H9 (cell line): ENCODE data around the gene GSKIP. TPM values are rescaled to one million over a fixed set of nuclear protein-coding genes. Genes with fewer than 3 reads are reported as not detected.

ENCODE experiments used
- DNase-seq: peaks from one replicate; pipeline ENCODE4 v3.0.0-alpha.2; 2017
- H2AFZ ChIP-seq: one replicate; pipeline ENCODE4 v1.6.1; 2013; ENCODE audit warnings: mild to moderate bottlenecking, low read length, control low read depth, moderate library complexity
- H2AK5ac ChIP-seq: 2 replicates; pipeline ENCODE4 v1.6.1; 2013; ENCODE audit warnings: low read length, control low read depth, mixed read lengths; ENCODE audit not compliant: insufficient read length
- H2BK120ac ChIP-seq: one replicate; pipeline ENCODE4 v1.6.1; 2013; ENCODE audit warnings: low read depth, mild to moderate bottlenecking, low read length, control low read depth, inconsistent platforms; ENCODE audit not compliant: poor library complexity, severe bottlenecking
- H2BK12ac ChIP-seq: 2 replicates; pipeline ENCODE4 v1.6.1; 2013; ENCODE audit warnings: low read length, control low read depth, mixed read lengths, low read depth; ENCODE audit not compliant: insufficient read length
- H2BK15ac ChIP-seq: 2 replicates; pipeline ENCODE4 v1.6.1; 2013; ENCODE audit warnings: low read depth, low read length, control low read depth
- H2BK20ac ChIP-seq: one replicate; pipeline ENCODE4 v1.6.1; 2013; ENCODE audit warnings: low read depth, mild to moderate bottlenecking, low read length, control low read depth, inconsistent platforms; ENCODE audit not compliant: poor library complexity, severe bottlenecking
- H2BK5ac ChIP-seq: 2 replicates; pipeline ENCODE4 v1.6.1; 2013; ENCODE audit warnings: low read length, control low read depth, mixed read lengths; ENCODE audit not compliant: insufficient read length
- H3K14ac ChIP-seq: 2 replicates; pipeline ENCODE4 v1.6.1; 2013; ENCODE audit warnings: low read length, control low read depth; ENCODE audit not compliant: insufficient read depth
- H3K18ac ChIP-seq: 2 replicates; pipeline ENCODE4 v1.6.1; 2013; ENCODE audit warnings: low read depth, mild to moderate bottlenecking, mixed read lengths, low read length, control low read depth; ENCODE audit not compliant: insufficient read length
- H3K23ac ChIP-seq: 2 replicates; pipeline ENCODE4 v1.6.1; 2013; ENCODE audit warnings: low read length, control low read depth, mixed read lengths, low read depth; ENCODE audit not compliant: insufficient read length
- H3K23me2 ChIP-seq: 2 replicates; pipeline ENCODE4 v1.6.1; 2013; ENCODE audit warnings: low read depth, mild to moderate bottlenecking, mixed read lengths, low read length, control low read depth; ENCODE audit not compliant: insufficient read length, poor library complexity, severe bottlenecking
- H3K27ac ChIP-seq: 2 replicates; pipeline ENCODE4 v1.5.1; 2013; ENCODE audit warnings: low read length, control low read depth, mixed read lengths, low read depth; ENCODE audit not compliant: insufficient read length
- H3K27me3 ChIP-seq: 2 replicates; pipeline ENCODE4 v1.6.1; 2013; ENCODE audit warnings: low read length, control low read depth, inconsistent platforms; ENCODE audit not compliant: insufficient read depth
- H3K4ac ChIP-seq: 2 replicates; pipeline ENCODE4 v1.6.1; 2013; ENCODE audit warnings: low read depth, mild to moderate bottlenecking, control low read depth, inconsistent platforms, low read length, moderate library complexity
- H3K4me1 ChIP-seq: 2 replicates; pipeline ENCODE4 v1.6.1; 2013; ENCODE audit warnings: low read length, control low read depth, inconsistent platforms; ENCODE audit not compliant: insufficient read depth
- H3K4me2 ChIP-seq: 2 replicates; pipeline ENCODE4 v1.6.1; 2013; ENCODE audit warnings: low read length, control low read depth, mixed read lengths; ENCODE audit not compliant: insufficient read length, insufficient read depth
- H3K56ac ChIP-seq: 2 replicates; pipeline ENCODE4 v1.6.1; 2013; ENCODE audit warnings: low read depth, mild to moderate bottlenecking, mixed read lengths, low read length, control low read depth; ENCODE audit not compliant: insufficient read length
- H3K79me1 ChIP-seq: 2 replicates; pipeline ENCODE4 v1.6.1; 2013; ENCODE audit warnings: low read depth, mild to moderate bottlenecking, moderate library complexity, low read length, control low read depth, inconsistent platforms; ENCODE audit not compliant: insufficient read depth, poor library complexity, severe bottlenecking
- H3K79me2 ChIP-seq: 2 replicates; pipeline ENCODE4 v1.6.1; 2013; ENCODE audit warnings: low read length, control low read depth, inconsistent platforms; ENCODE audit not compliant: insufficient read depth
- H3K9ac ChIP-seq: 2 replicates; pipeline ENCODE4 v1.6.1; 2013; ENCODE audit warnings: low read length, control low read depth, mixed read lengths; ENCODE audit not compliant: insufficient read length; ENCODE audit errors: extremely low read depth
- H3K9me3 ChIP-seq: one replicate; pipeline ENCODE4 v1.6.1; 2013; ENCODE audit warnings: low read depth, low read length, inconsistent platforms; ENCODE audit not compliant: control insufficient read depth
- H3T11ph ChIP-seq: one replicate; pipeline ENCODE4 v1.6.1; 2013; ENCODE audit warnings: mild to moderate bottlenecking, low read length, control low read depth, inconsistent platforms
- H4K20me1 ChIP-seq: one replicate; pipeline ENCODE4 v1.6.1; 2013; ENCODE audit not compliant: control insufficient read depth, insufficient read length, insufficient read depth
- H4K5ac ChIP-seq: 2 replicates; pipeline ENCODE4 v1.6.1; 2013; ENCODE audit warnings: low read depth, mild to moderate bottlenecking, mixed read lengths, low read length, control low read depth; ENCODE audit not compliant: insufficient read length
- H4K8ac ChIP-seq: replicated peaks from 2 replicates; pipeline ENCODE4 v1.6.1; 2013; ENCODE audit warnings: low read length, control low read depth, mixed read lengths, low read depth; ENCODE audit not compliant: insufficient read length
- H4K91ac ChIP-seq: 2 replicates; pipeline ENCODE4 v1.6.1; 2013; ENCODE audit warnings: low read depth, mild to moderate bottlenecking, moderate library complexity, mixed read lengths, low read length, control low read depth; ENCODE audit not compliant: insufficient read length
- H3K27ac Mint-ChIP-seq, 3 experiments: 2 replicates in 2 of 3; 3 replicates in 1 of 3; pipeline ENCODE4 v1.8.0; 2020 to 2021; ENCODE audit warnings: mixed read lengths in 3 of 3, mild to moderate bottlenecking in 1 of 3, moderate library complexity in 1 of 3
- H3K27me3 Mint-ChIP-seq: 2 replicates; pipeline ENCODE4 v1.8.0; 2021; ENCODE audit warnings: low read depth, mild to moderate bottlenecking, moderate library complexity, mixed read lengths
- H3K36me3 Mint-ChIP-seq, 3 experiments: 2 replicates in 2 of 3; 3 replicates in 1 of 3; pipeline ENCODE4 v1.8.0; 2020 to 2021; ENCODE audit warnings: low read depth in 3 of 3, mixed read lengths in 3 of 3; ENCODE audit not compliant: insufficient read depth in 1 of 3
- H3K4me1 Mint-ChIP-seq, 2 experiments: 2 replicates each; pipeline ENCODE4 v1.8.0; 2020; ENCODE audit warnings: mixed read lengths in 2 of 2
- H3K4me3 Mint-ChIP-seq, 2 experiments: 2 replicates in 1 of 2; 3 replicates in 1 of 2; pipeline ENCODE4 v1.8.0; 2020 to 2021; ENCODE audit warnings: mild to moderate bottlenecking in 2 of 2, mixed read lengths in 2 of 2, moderate library complexity in 1 of 2
- H3K9me3 Mint-ChIP-seq, 2 experiments: 2 replicates in 1 of 2; 3 replicates in 1 of 2; pipeline ENCODE4 v1.8.0; 2020; ENCODE audit warnings: mild to moderate bottlenecking in 2 of 2, mixed read lengths in 2 of 2, moderate library complexity in 1 of 2
- CTCF ChIP-seq: fragments of 200-600 bp; sonication (generic); conservative IDR thresholded peaks from 3 replicates; pipeline ENCODE4 v1.8.0; 2021; ENCODE audit warnings: antibody characterized with exemption, mild to moderate bottlenecking
- WGBS: extraction: QIAGEN DNeasy Blood & Tissue Kit; methylation state at CpG from one replicate; pipeline ENCODE4 v1.1.7; 2013; ENCODE audit warnings: missing lambda C conversion rate, low lambda C conversion rate, mixed read lengths; ENCODE audit not compliant: insufficient read length; ENCODE audit errors: extremely low coverage; 5-methylcytosine and 5-hydroxymethylcytosine counted together
- total RNA-seq: library from RNA; stranded (reverse); gene quantifications from 2 replicates; pipeline ENCODE4 v1.2.1, GENCODE V29; 2021

GSKIP gene
- total RNA-seq, 1 experiment from 2014 or later, result 28.6 TPM

GRCh38 chr14:96409701-96410100, 46.4 kb downstream of the GSKIP start:
- no peak overlapping the region for H3K4ac ChIP-seq
- no peak overlapping the region for H4K91ac ChIP-seq
- H3K27me3 ChIP-seq, result no peaks in the 10 kb centered on the region
- Mint-ChIP-seq H3K36me3 (no peaks in the 10 kb centered on the region), H3K27ac (no peak overlapping the region), H3K4me3 (no peak overlapping the region), H3K27me3 (no peaks in the 10 kb centered on the region), H3K4me1 (peaks cover 0 to 5% of the 10 kb centered on the region in 2 experiments; a peak in 1 of 4 replicates), H3K9me3 (no peaks in the 10 kb centered on the region)
- no peak overlapping the region for H2BK15ac ChIP-seq
- TF ChIP-seq CTCF, result no peak
- H4K5ac ChIP-seq, result no peak overlapping the region
- H2BK20ac ChIP-seq, result no peak overlapping the region
- no peak overlapping the region for H2AK5ac ChIP-seq
- no peaks in the 10 kb centered on the region for H3K79me2 ChIP-seq
- no CpG with 5 or more reads among the region's 9 CpGs for WGBS
- H2AFZ ChIP-seq, result no peak overlapping the region
- H2BK12ac ChIP-seq, result no peak overlapping the region
- no peaks in the 10 kb centered on the region for H4K20me1 ChIP-seq
- H3K4me1 ChIP-seq, result no peaks in the 10 kb centered on the region
- H3K9me3 ChIP-seq, result no peaks in the 10 kb centered on the region
- H4K8ac ChIP-seq, result no peak overlapping the region
- H3K14ac ChIP-seq, result no peak overlapping the region
- no peak overlapping the region for H3K4me2 ChIP-seq
- no peak overlapping the region for H2BK120ac ChIP-seq
- H3K9ac ChIP-seq, result no peak overlapping the region
- H3K18ac ChIP-seq, result no peak overlapping the region
- H3T11ph ChIP-seq, result no peak overlapping the region
- no peak overlapping the region for H3K56ac ChIP-seq
- DNase-seq, result no peak
- no peaks in the 10 kb centered on the region for H3K79me1 ChIP-seq
- no peak overlapping the region for H3K23ac ChIP-seq
- H2BK5ac ChIP-seq, result no peak overlapping the region
- no peak overlapping the region for H3K27ac ChIP-seq
- no peaks in the 10 kb centered on the region for H3K23me2 ChIP-seq
